Activated CD8-positive, alpha-beta memory T cell treated with anti-CD3 and anti-CD28 coated beads for 1 hour (primary cell): ENCODE measurements around the gene LIN7C.
"Not testable (repeated sequence)": the region's sequence is repeated elsewhere in the genome, so short reads cannot be mapped to it uniquely, and the experiment has no call there.

Experiments used
- DNase-seq, 2 donors: peaks; one replicate each; pipeline ENCODE4 v3.0.0-alpha.2; 2020; ENCODE audit warnings: low read depth in 1 of 2; ENCODE audit errors: extremely low read depth in 1 of 2

LIN7C gene

DNA sequence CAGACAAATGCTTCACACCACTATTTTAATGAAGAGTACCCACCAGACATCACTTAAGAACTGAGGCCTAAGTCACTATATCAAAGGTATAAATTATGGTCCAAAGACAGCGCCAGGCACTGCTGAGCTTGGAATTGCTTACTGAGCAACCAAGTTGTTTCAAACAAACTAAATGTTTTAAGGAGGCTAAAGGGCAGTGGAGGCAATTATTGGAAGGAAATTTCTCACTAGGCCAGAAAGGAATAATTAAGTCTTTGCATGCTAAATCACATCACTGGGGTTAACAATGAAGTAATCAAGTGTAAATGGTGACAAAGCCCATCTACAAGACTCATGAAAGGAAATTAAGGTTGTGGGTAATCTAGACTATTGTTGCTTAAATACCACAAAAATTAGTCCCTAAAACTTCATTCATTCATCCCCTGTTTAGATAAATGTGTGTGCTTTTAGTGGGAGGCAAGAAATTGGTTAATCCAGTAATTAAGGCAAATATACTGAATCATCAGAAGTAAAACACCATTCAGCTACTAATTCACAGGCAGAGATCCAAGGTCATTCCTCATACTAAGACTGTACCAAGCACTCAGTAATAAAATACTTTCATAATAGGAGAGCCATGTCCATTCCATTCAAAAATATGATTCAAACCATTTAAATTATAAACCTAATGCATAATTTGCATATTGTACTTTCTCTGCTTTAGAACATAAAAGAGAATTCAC, 55.2 kb downstream of the LIN7C start:
- DNase-seq: no peak

- not testable (repeated sequence) for DNase-seq
Observed at GRCh38 chr11:27448184-27448540, 58.4 kb downstream of the LIN7C start.

DNA sequence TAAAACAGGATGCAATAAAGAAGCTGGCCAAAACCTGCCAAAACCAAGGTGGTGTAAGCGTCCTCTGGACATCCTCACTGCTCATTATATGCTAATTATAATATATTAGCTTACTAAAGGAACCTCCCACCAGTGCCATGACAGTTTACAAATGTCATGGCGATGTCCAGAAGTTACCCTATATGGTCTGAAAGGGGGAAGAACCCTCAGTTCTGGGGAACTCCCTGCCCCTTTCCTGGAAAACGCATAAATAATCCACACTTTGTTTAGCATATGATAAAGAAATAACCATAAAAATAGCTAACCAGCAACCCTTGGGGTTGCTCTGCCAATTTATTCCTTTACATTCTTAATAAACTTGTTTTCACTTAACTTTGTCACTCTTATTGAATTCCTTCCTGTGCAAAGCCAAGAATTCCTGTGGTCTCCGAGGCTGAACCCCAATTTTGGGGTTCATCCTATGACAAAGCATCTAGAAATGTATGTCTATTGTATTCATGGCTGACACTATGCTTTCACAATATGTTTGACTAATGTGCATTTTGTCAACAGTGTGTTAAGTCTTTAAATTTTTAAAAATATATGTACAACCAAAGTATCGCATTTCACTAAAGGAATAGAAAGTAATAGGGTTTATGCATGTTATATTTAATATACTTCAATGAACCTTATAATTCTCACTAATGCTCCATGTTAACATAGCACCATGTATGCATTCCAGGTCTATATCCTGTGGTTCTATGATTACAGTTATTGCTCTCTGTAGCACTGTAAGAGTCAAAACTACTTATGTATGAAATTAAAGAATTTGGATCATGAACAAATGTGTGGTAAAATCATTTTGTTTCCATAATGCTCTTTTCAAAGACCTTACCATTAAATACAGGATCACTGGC, 59.0 kb downstream of the LIN7C start:
- no peak for DNase-seq

- no peak for DNase-seq
Observed at GRCh38 chr11:27445625-27446024, 60.9 kb downstream of the LIN7C start.

DNA sequence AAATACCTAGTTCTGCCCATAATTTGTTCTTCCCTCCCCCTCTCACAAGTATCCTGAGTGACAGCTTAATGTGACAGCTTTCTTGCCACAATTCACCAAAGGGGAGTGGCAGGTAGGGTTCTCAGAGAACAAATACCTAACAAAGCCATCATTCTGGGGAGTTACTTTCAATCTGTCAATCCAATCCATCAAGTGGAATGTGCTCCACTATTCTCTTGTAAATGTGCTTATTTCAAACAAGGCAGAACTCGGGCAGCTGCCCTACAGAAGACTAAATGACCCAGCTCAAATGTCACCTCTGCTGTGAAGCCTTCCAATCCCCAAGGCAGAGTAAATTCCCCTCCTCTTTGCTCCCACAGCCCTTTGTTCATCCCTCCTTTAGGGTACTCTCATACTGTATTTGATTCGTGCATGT, 61.8 kb downstream of the LIN7C start:
- no peak for DNase-seq
